OCI-LY1 (cell line): ENCODE data around the gene HLA-DRA.

Experiments
- CTCF ChIP-seq: fragments of 200-600 bp; sonication (generic), shearing (Covaris generic); IDR thresholded peaks from 2 replicates; pipeline ENCODE4 v1.5.1; 2017; ENCODE audit warnings: mild to moderate bottlenecking, antibody characterized with exemption, low read length, moderate library complexity, mixed read lengths
- EZH2 ChIP-seq: fragments of 200-600 bp; sonication (generic), shearing (Covaris generic); IDR thresholded peaks from 2 replicates; pipeline ENCODE4 v1.8.0; 2017; ENCODE audit warnings: borderline replicate concordance, mixed run types, mild to moderate bottlenecking, antibody characterized with exemption, low read length, moderate library complexity, mixed read lengths

GRCh38 chr6:32430179-32430578 is 9.5 kb upstream of the HLA-DRA start:
- TF ChIP-seq CTCF (no peak), EZH2 (no peak)
